ENCODE measurements around the gene TAS2R8. TPM values are rescaled to one million over a fixed set of nuclear protein-coding genes. Genes with fewer than 3 reads are reported as not detected.

Gene TAS2R8
- total and polyA plus RNA-seq, 2 of the 8 experiments (the other 6 are each of a cell fraction or from before 2014, with no cell fraction given): not detected

DNA sequence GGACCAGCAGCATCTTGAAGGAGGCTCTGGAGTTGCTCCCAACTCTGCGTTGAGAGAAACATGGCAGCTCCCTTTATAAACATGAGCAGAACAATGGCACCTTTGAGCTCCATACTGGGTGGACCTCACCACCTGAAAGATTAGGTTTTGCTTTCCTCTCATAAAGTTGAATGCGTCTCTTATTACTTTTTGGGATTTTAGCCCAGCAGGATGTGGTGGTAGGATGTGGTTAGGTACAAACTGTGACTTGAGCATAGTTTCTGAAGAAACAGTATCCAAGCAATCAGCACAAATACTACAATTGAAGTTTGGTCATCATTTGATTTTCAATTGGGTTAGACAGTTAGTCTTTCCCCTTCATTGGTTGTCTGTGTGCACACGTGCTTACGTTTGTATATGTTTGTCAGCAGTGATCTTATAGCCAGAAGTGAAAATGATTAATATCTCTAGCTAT, 42.4 kb upstream of the TAS2R8 start, which contains the start of gene PRR4:
TSS of gene PRR4 (minus strand) at position 51 of the 454 bp plus-strand sequence. CDS start at position 13, 38 bp downstream.
- H3K79me2 ChIP-seq (ENCODE audit: control insufficient read depth in 1 of 2, insufficient read depth in 2 of 2, low read length in 2 of 2): no peaks in the 10 kb centered on the region
- no peaks in the 10 kb centered on the region for H3K27me3 ChIP-seq (replicated peaks in 1 of 4; ENCODE audit: control insufficient read depth in 3 of 4, extremely low read depth in 1 of 4, insufficient read depth in 3 of 4, low read length in 3 of 4)
- H3K23me2 ChIP-seq (ENCODE audit: low read depth, low read length): no peaks in the 10 kb centered on the region
- no peak within 1 kb of the TSS for H2BK20ac ChIP-seq (ENCODE audit: low read length)
- no peaks in the 10 kb centered on the region for H3K9me3 ChIP-seq (ENCODE audit: insufficient read depth in 2 of 2, low read depth in 1 of 2, low read length in 1 of 2)
- no peak for TF ChIP-seq ASH2L (IDR thresholded peaks at IDR 0.05; ENCODE audit: low read length)
- TF ChIP-seq CTBP2 (IDR thresholded peaks at IDR 0.05; ENCODE audit: borderline replicate concordance, insufficient read depth, insufficient read length, low read length): no peak
- no peak within 1 kb of the TSS for H4K5ac ChIP-seq (ENCODE audit: insufficient read length, low read depth, low read length)
- H2BK15ac ChIP-seq (ENCODE audit: low read length): no peak within 1 kb of the TSS
- no peak within 1 kb of the TSS for H2BK12ac ChIP-seq (ENCODE audit: low read depth, low read length)
- no peak within 1 kb of the TSS for H3K27ac ChIP-seq (ENCODE audit: low read depth, low read length)
- ChIA-PET POLR2A (ENCODE audit: partially characterized antibody) (no interaction called here), CTCF (ENCODE audit: partially characterized antibody) (interaction anchor here (0.6 to 1.2 kb wide), 2 partner anchors 64 to 638 kb away, joined by 3 read pairs; no protein-coding TSS in a partner anchor)
- peaks cover 0 to 3% of the 10 kb centered on the region in 2 experiments for H4K20me1 ChIP-seq (replicated peaks in 1 of 2; ENCODE audit: control insufficient read depth in 1 of 2, insufficient read depth in 2 of 2, low read length in 2 of 2)
- H3K4ac ChIP-seq (replicated peaks; ENCODE audit: insufficient read length, low read depth, low read length): no peak within 1 kb of the TSS
- H4K8ac ChIP-seq (ENCODE audit: extremely low read depth, insufficient read depth, low read length): no peak within 1 kb of the TSS
- H2AK5ac ChIP-seq (ENCODE audit: low read depth, low read length): no peak within 1 kb of the TSS
- H3K4me3 ChIP-seq (ENCODE audit: extremely low read depth in 1 of 4, insufficient read depth in 2 of 4, low read depth in 3 of 4, low read length in 4 of 4): no peak within 1 kb of the TSS
- FAIRE-seq (no peak), DNase-seq (ENCODE audit: low read depth in 1 of 2, low spot score in 2 of 2) (no peak)
- H3K14ac ChIP-seq (ENCODE audit: insufficient read length): no peak within 1 kb of the TSS
- no peaks in the 10 kb centered on the region for H3K79me1 ChIP-seq (ENCODE audit: low read depth, low read length)
- WGBS, 2 experiments (ENCODE audit: extremely low coverage in 1 of 2, insufficient coverage in 1 of 2, insufficient read length in 1 of 2, insufficient replicate concordance in 2 of 2, low coverage in 1 of 2, low lambda C conversion rate in 2 of 2, missing lambda C conversion rate in 1 of 2): 97% methylated on average over 4 of the region's 4 CpGs; no CpG with 5 or more reads in 1 of the 2 experiments
- no peak within 1 kb of the TSS for H2BK120ac ChIP-seq (replicated peaks; ENCODE audit: low read depth, low read length)
- H4K91ac ChIP-seq (replicated peaks; ENCODE audit: insufficient read length, low read length): no peak within 1 kb of the TSS
- H3K36me3 ChIP-seq (ENCODE audit: control insufficient read depth in 2 of 4, insufficient read depth in 4 of 4, low read length in 3 of 4): no peaks in the 10 kb centered on the region
- H3K18ac ChIP-seq (ENCODE audit: extremely low read depth, low read length): no peak within 1 kb of the TSS
- H3K9ac ChIP-seq (replicated peaks in 1 of 4; ENCODE audit: extremely low read depth in 1 of 4, low read depth in 3 of 4, low read length in 3 of 4): no peak within 1 kb of the TSS
- no peaks in the 10 kb centered on the region for H3K4me1 ChIP-seq (replicated peaks in 1 of 4; ENCODE audit: control insufficient read depth in 3 of 4, insufficient read depth in 4 of 4, low read length in 3 of 4)
- no peak within 1 kb of the TSS for H3K23ac ChIP-seq (ENCODE audit: insufficient read length)
- H2AFZ ChIP-seq (ENCODE audit: low read length): no peak within 1 kb of the TSS
- no peak within 1 kb of the TSS for H2BK5ac ChIP-seq (ENCODE audit: low read depth, low read length)
- H3K4me2 ChIP-seq (ENCODE audit: insufficient read depth in 1 of 2, low read depth in 2 of 2, low read length in 2 of 2): no peak within 1 kb of the TSS
- no peak within 1 kb of the TSS for H3K56ac ChIP-seq (replicated peaks; ENCODE audit: insufficient read length, low read depth, low read length)

Measured in H1 (cell line).